Transverse colon (tissue), 4 donors: ENCODE data around the gene RIMBP2.

Experiments
- POLR2A ChIP-seq: fragments of 450-650 bp; IDR thresholded peaks from one replicate; pipeline ENCODE4 v1.6.1; 2016; ENCODE audit warnings: antibody characterized with exemption, mild to moderate bottlenecking, moderate library complexity
- POLR2AphosphoS5 ChIP-seq, 3 donors: sonication (generic); formaldehyde crosslinking; IDR thresholded peaks; one replicate each; pipeline ENCODE4 v1.6.1; 2016; ENCODE audit warnings: antibody characterized with exemption in 3 of 3
- TF ChIP-seq, protein P1 (sequence below), 5 experiments: fragments of 200-600 bp in 3 of 5; fragments of 450-650 bp in 2 of 5; sonication (generic) in 3 of 5; IDR thresholded peaks; 1 replicate in 2 of 5; 2 replicates in 3 of 5; pipeline ENCODE4 v1.5.1; 2016 to 2017; ENCODE audit warnings: antibody characterized with exemption in 5 of 5, inconsistent platforms in 3 of 5, mild to moderate bottlenecking in 2 of 5, moderate library complexity in 1 of 5

DNA sequence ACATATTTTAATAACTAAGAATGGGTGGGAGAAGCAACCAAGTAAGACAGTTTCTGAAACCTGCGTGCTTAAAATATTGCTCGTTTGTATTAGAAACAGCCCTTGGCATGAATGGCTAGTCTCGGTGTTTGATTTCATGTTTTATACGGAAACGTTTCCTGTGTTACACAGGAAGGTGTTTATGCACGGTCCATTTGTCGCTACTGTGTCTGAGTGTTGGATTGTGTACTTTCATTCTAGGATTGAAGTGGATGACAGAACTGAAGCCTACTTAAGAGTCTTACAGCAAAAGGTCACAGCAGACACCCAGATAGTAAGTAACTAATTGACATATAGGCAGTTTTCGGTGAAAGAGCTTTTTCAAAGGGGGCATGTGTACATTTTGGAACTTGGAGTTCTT lies 358.9 kb downstream of the RIMBP2 start:
- TF ChIP-seq POLR2AphosphoS5 (IDR thresholded peaks at IDR 0.05) (no peak), POLR2A (no peak)
- TF ChIP-seq, protein P1, sequence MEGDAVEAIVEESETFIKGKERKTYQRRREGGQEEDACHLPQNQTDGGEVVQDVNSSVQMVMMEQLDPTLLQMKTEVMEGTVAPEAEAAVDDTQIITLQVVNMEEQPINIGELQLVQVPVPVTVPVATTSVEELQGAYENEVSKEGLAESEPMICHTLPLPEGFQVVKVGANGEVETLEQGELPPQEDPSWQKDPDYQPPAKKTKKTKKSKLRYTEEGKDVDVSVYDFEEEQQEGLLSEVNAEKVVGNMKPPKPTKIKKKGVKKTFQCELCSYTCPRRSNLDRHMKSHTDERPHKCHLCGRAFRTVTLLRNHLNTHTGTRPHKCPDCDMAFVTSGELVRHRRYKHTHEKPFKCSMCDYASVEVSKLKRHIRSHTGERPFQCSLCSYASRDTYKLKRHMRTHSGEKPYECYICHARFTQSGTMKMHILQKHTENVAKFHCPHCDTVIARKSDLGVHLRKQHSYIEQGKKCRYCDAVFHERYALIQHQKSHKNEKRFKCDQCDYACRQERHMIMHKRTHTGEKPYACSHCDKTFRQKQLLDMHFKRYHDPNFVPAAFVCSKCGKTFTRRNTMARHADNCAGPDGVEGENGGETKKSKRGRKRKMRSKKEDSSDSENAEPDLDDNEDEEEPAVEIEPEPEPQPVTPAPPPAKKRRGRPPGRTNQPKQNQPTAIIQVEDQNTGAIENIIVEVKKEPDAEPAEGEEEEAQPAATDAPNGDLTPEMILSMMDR (IDR thresholded peaks at IDR 0.05) = no peak
